HEK293 (cell line): ENCODE measurements around the gene KRTAP10-10.

Experiments
- CTCF ChIA-PET: fragments of 350-600 bp; formaldehyde crosslinking; extraction: SDS; loops from one replicate; lab custom pipeline; 2021; ENCODE audit warnings: antibody characterized with exemption; lab: Yijun Ruan, JAX
- POLR2A ChIA-PET: fragments of 300-600 bp; formaldehyde crosslinking; extraction: SDS; loops from one replicate; lab custom pipeline; 2020; ENCODE audit warnings: antibody characterized with exemption, inconsistent platforms; lab: Yijun Ruan, JAX
- H3K27ac ChIP-seq: fragments of 200-500 bp; sonication (Bioruptor generic); 2 replicates; pipeline ENCODE4 v1.5.1; 2014; ENCODE audit warnings: low read depth, low read length, control low read depth, inconsistent platforms; ENCODE audit errors: extremely low read depth
- H3K36me3 ChIP-seq, 2 experiments: fragments of 200-500 bp in 1 of 2; sonication (Bioruptor generic) in 1 of 2; 1 replicate in 1 of 2; 2 replicates in 1 of 2; pipeline ENCODE4 v1.5.1; 2014 to 2017; ENCODE audit warnings: inconsistent platforms in 2 of 2, low read length in 2 of 2; ENCODE audit not compliant: control insufficient read depth in 2 of 2, insufficient read depth in 1 of 2
- H3K4me1 ChIP-seq: fragments of 200-500 bp; sonication (Bioruptor generic); 2 replicates; pipeline ENCODE4 v1.5.1; 2014; ENCODE audit warnings: mild to moderate bottlenecking, low read length, inconsistent platforms; ENCODE audit not compliant: control insufficient read depth, insufficient read depth
- H3K4me3 ChIP-seq: 2 replicates; pipeline ENCODE4 v1.5.1; 2011; ENCODE audit warnings: low read depth, mild to moderate bottlenecking, control low read depth, low read length, moderate library complexity
- H3K9me3 ChIP-seq: fragments of 200-500 bp; sonication (Bioruptor generic); 2 replicates; pipeline ENCODE4 v1.5.1; 2014; ENCODE audit warnings: low read depth, low read length, inconsistent platforms; ENCODE audit not compliant: control insufficient read depth, insufficient read depth
- GLIS1 ChIP-seq: fragments of 450-650 bp; formaldehyde crosslinking; IDR thresholded peaks from 2 replicates; pipeline ENCODE4 v1.5.1; 2016; ENCODE audit warnings: missing biosample characterization, missing genetic modification characterization
- GLIS2 ChIP-seq: fragments of 450-650 bp; formaldehyde crosslinking; IDR thresholded peaks from 2 replicates; pipeline ENCODE4 v1.5.1; 2016; ENCODE audit warnings: missing biosample characterization, missing genetic modification characterization
- KLF9 ChIP-seq: fragments of 450-650 bp; formaldehyde crosslinking; IDR thresholded peaks from 2 replicates; pipeline ENCODE4 v1.5.1; 2016; ENCODE audit warnings: missing biosample characterization, missing genetic modification characterization, low read depth
- TRIM28 ChIP-seq: IDR thresholded peaks from 2 replicates; pipeline ENCODE4 v1.6.1; 2011; ENCODE audit warnings: low read length, control low read depth, borderline replicate concordance
- ZNF16 ChIP-seq: fragments of 450-650 bp; formaldehyde crosslinking; IDR thresholded peaks from 2 replicates; pipeline ENCODE4 v1.5.1; 2016; ENCODE audit warnings: low read depth, missing biosample characterization, missing genetic modification characterization
- ZNF169 ChIP-seq: fragments of 450-650 bp; formaldehyde crosslinking; IDR thresholded peaks from 2 replicates; pipeline ENCODE4 v1.5.1; 2016; ENCODE audit warnings: missing biosample characterization, missing genetic modification characterization
- ZNF174 ChIP-seq: fragments of 450-650 bp; formaldehyde crosslinking; IDR thresholded peaks from 2 replicates; pipeline ENCODE4 v1.5.0; 2017; ENCODE audit warnings: missing biosample characterization, mild to moderate bottlenecking, missing genetic modification characterization
- ZNF175 ChIP-seq: fragments of 450-650 bp; formaldehyde crosslinking; IDR thresholded peaks from 2 replicates; pipeline ENCODE4 v1.5.1; 2016; ENCODE audit warnings: missing biosample characterization, missing genetic modification characterization
- ZNF23 ChIP-seq: fragments of 450-650 bp; formaldehyde crosslinking; IDR thresholded peaks from 2 replicates; pipeline ENCODE4 v1.5.1; 2016; ENCODE audit warnings: missing biosample characterization, missing genetic modification characterization, borderline replicate concordance
- ZNF350 ChIP-seq: fragments of 450-650 bp; formaldehyde crosslinking; IDR thresholded peaks from 2 replicates; pipeline ENCODE4 v1.5.0; 2017; ENCODE audit warnings: missing biosample characterization, mild to moderate bottlenecking, missing genetic modification characterization
- ZNF48 ChIP-seq: fragments of 450-650 bp; formaldehyde crosslinking; IDR thresholded peaks from 2 replicates; pipeline ENCODE4 v1.5.1; 2016; ENCODE audit warnings: missing biosample characterization, missing genetic modification characterization
- ZNF707 ChIP-seq: fragments of 450-650 bp; formaldehyde crosslinking; IDR thresholded peaks from 2 replicates; pipeline ENCODE4 v1.5.1; 2016; ENCODE audit warnings: missing biosample characterization, missing genetic modification characterization
- ZNF777 ChIP-seq: fragments of 450-650 bp; formaldehyde crosslinking; IDR thresholded peaks from 2 replicates; pipeline ENCODE4 v1.5.1; 2017; ENCODE audit warnings: missing biosample characterization, missing genetic modification characterization, borderline replicate concordance
- ZSCAN16 ChIP-seq: fragments of 450-650 bp; formaldehyde crosslinking; IDR thresholded peaks from 2 replicates; pipeline ENCODE4 v1.5.1; 2016; ENCODE audit warnings: missing biosample characterization, missing genetic modification characterization
- TF ChIP-seq, protein P1 (sequence below): fragments of 450-650 bp; IDR thresholded peaks from 2 replicates; pipeline ENCODE4 v1.5.1; 2018; ENCODE audit warnings: missing biosample characterization, mild to moderate bottlenecking, missing genetic modification characterization
- TF ChIP-seq, protein P2 (sequence below): fragments of 450-650 bp; formaldehyde crosslinking; IDR thresholded peaks from 2 replicates; pipeline ENCODE4 v1.5.1; 2016; ENCODE audit warnings: missing biosample characterization, missing genetic modification characterization
- TF ChIP-seq, protein P3 (sequence below): fragments of 450-650 bp; formaldehyde crosslinking; IDR thresholded peaks from 2 replicates; pipeline ENCODE4 v1.5.1; 2016; ENCODE audit warnings: missing biosample characterization, missing genetic modification characterization
- TF ChIP-seq, protein P4 (sequence below): fragments of 450-650 bp; formaldehyde crosslinking; IDR thresholded peaks from 2 replicates; pipeline ENCODE4 v1.5.1; 2016; ENCODE audit warnings: missing biosample characterization, missing genetic modification characterization, low read depth
- TF ChIP-seq, protein P5 (sequence below): fragments of 450-650 bp; formaldehyde crosslinking; IDR thresholded peaks from 2 replicates; pipeline ENCODE4 v1.5.1; 2016; ENCODE audit warnings: missing biosample characterization, missing genetic modification characterization, borderline replicate concordance
- TF ChIP-seq, protein P6 (sequence below): fragments of 450-650 bp; formaldehyde crosslinking; IDR thresholded peaks from 2 replicates; pipeline ENCODE4 v1.5.1; 2016; ENCODE audit warnings: missing biosample characterization, missing genetic modification characterization
- TF ChIP-seq, protein P7 (sequence below): fragments of 450-650 bp; formaldehyde crosslinking; IDR thresholded peaks from 2 replicates; pipeline ENCODE4; 2016; ENCODE audit warnings: missing biosample characterization, missing genetic modification characterization

KRTAP10-10 gene

DNA sequence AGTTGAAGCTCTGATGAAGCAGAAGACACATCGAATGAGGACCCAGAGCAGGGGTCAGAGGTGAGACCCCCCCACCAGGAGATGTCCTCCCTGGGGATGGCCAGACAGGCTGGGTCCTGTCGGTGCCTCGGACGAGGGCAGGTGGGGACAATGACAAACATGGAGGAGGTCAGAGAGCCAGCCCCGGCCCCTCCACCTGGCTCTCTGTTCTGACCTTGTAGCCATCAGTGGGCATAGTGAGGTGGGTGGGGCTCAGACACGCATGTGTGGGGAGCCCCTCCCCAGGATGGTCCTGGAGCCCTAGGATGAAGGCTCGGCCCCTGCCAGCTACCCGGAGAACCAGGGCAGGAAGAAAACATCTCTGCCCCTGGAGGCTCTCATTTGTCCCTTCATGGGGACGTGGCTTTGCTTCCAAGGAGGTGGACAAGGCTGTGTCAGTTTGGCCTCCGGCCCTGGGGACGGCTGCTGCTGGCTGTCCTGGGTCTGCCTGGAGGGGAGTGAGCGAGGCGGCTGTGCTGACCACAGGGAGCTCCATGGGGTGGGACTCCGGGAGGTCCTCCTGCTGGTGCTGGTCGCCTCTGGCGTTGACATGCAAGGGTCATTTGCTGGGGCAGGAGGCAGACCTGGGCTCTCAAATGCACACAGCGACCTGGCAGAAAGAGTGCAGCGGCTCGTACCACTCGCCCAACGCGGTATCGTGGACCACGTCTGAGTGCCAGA, 47.4 kb upstream of the KRTAP10-10 start:
- POLR2A ChIA-PET, result no interaction called here
- H3K4me3 ChIP-seq, result no peak overlapping the region
- no peak overlapping the region for H3K27ac ChIP-seq
- TF ChIP-seq, protein P1, sequence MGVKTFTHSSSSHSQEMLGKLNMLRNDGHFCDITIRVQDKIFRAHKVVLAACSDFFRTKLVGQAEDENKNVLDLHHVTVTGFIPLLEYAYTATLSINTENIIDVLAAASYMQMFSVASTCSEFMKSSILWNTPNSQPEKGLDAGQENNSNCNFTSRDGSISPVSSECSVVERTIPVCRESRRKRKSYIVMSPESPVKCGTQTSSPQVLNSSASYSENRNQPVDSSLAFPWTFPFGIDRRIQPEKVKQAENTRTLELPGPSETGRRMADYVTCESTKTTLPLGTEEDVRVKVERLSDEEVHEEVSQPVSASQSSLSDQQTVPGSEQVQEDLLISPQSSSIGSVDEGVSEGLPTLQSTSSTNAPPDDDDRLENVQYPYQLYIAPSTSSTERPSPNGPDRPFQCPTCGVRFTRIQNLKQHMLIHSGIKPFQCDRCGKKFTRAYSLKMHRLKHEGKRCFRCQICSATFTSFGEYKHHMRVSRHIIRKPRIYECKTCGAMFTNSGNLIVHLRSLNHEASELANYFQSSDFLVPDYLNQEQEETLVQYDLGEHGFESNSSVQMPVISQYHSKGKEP, result no peak
- TF ChIP-seq ZNF48 (tag by site-specific recombination) (no peak), KLF9 (tag by site-specific recombination) (no peak), ZNF175 (tag by site-specific recombination) (no peak), GLIS1 (tag by site-specific recombination) (0 out of 2 replicates have a peak, but pooled peaks have one; percentile 11)
- TF ChIP-seq, protein P2, sequence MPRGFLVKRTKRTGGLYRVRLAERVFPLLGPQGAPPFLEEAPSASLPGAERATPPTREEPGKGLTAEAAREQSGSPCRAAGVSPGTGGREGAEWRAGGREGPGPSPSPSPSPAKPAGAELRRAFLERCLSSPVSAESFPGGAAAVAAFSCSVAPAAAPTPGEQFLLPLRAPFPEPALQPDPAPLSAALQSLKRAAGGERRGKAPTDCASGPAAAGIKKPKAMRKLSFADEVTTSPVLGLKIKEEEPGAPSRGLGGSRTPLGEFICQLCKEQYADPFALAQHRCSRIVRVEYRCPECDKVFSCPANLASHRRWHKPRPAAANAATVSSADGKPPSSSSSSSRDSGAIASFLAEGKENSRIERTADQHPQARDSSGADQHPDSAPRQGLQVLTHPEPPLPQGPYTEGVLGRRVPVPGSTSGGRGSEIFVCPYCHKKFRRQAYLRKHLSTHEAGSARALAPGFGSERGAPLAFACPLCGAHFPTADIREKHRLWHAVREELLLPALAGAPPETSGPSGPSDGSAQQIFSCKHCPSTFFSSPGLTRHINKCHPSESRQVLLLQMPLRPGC (tag by site-specific recombination), result no peak
- TF ChIP-seq, protein P3, sequence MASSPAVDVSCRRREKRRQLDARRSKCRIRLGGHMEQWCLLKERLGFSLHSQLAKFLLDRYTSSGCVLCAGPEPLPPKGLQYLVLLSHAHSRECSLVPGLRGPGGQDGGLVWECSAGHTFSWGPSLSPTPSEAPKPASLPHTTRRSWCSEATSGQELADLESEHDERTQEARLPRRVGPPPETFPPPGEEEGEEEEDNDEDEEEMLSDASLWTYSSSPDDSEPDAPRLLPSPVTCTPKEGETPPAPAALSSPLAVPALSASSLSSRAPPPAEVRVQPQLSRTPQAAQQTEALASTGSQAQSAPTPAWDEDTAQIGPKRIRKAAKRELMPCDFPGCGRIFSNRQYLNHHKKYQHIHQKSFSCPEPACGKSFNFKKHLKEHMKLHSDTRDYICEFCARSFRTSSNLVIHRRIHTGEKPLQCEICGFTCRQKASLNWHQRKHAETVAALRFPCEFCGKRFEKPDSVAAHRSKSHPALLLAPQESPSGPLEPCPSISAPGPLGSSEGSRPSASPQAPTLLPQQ (tag by site-specific recombination), result no peak
- TF ChIP-seq, protein P4, sequence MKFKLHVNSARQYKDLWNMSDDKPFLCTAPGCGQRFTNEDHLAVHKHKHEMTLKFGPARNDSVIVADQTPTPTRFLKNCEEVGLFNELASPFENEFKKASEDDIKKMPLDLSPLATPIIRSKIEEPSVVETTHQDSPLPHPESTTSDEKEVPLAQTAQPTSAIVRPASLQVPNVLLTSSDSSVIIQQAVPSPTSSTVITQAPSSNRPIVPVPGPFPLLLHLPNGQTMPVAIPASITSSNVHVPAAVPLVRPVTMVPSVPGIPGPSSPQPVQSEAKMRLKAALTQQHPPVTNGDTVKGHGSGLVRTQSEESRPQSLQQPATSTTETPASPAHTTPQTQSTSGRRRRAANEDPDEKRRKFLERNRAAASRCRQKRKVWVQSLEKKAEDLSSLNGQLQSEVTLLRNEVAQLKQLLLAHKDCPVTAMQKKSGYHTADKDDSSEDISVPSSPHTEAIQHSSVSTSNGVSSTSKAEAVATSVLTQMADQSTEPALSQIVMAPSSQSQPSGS (tag by site-specific recombination), result no peak
- H3K9me3 ChIP-seq, result peaks cover 2% of the 10 kb centered on the region; the same call in 1 of the 2 replicates
- H3K36me3 ChIP-seq, result no peaks in the 10 kb centered on the region
- CTCF ChIA-PET, result no interaction called here
- H3K4me1 ChIP-seq, result no peaks in the 10 kb centered on the region

DNA sequence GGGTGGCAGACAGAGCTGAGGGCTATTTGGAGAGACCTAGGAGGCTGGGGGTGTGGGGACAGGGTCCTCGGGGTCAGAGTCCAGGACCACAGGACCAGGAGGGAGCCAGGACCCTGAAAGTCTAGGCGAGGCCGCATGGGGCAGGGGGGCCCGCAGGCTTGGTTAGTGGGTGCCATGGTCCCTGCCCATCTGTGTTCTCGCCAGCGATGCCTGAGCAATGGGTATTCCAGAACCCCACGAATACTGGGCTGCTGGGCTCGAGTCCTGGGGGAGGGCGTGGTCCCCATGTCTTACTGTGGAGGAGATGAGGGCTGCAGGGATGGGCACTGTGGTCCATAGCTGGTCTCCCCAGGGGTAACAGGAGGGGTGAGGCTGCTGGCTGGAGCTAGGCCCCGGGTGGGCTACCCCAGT, 46.8 kb upstream of the KRTAP10-10 start:
- CTCF ChIA-PET, result no interaction called here
- Histone ChIP-seq H3K36me3 (no peaks in the 10 kb centered on the region), H3K27ac (no peak overlapping the region), H3K4me1 (no peaks in the 10 kb centered on the region), H3K4me3 (no peak overlapping the region), H3K9me3 (0 out of 2 replicates have a peak, but pooled peaks cover under 1% of the 10 kb centered on the region)
- POLR2A ChIA-PET, result no interaction called here
- TF ChIP-seq ZNF350, result no peak
- TF ChIP-seq, protein P5, sequence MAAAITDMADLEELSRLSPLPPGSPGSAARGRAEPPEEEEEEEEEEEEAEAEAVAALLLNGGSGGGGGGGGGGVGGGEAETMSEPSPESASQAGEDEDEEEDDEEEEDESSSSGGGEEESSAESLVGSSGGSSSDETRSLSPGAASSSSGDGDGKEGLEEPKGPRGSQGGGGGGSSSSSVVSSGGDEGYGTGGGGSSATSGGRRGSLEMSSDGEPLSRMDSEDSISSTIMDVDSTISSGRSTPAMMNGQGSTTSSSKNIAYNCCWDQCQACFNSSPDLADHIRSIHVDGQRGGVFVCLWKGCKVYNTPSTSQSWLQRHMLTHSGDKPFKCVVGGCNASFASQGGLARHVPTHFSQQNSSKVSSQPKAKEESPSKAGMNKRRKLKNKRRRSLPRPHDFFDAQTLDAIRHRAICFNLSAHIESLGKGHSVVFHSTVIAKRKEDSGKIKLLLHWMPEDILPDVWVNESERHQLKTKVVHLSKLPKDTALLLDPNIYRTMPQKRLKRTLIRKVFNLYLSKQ (tag by site-specific recombination), result no peak
- TF ChIP-seq ZNF16 (tag by site-specific recombination), result no peak
- TF ChIP-seq ZNF707 (tag by site-specific recombination), result no peak
- TF ChIP-seq, protein P6, sequence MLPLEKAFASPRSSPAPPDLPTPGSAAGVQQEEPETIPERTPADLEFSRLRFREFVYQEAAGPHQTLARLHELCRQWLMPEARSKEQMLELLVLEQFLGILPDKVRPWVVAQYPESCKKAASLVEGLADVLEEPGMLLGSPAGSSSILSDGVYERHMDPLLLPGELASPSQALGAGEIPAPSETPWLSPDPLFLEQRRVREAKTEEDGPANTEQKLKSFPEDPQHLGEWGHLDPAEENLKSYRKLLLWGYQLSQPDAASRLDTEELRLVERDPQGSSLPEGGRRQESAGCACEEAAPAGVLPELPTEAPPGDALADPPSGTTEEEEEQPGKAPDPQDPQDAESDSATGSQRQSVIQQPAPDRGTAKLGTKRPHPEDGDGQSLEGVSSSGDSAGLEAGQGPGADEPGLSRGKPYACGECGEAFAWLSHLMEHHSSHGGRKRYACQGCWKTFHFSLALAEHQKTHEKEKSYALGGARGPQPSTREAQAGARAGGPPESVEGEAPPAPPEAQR (tag by site-specific recombination), result no peak
- TF ChIP-seq ZNF777 (tag by site-specific recombination), result no peak
- TF ChIP-seq GLIS2 (tag by site-specific recombination), result no peak
- no peak for TF ChIP-seq TRIM28
- TF ChIP-seq, protein P7, sequence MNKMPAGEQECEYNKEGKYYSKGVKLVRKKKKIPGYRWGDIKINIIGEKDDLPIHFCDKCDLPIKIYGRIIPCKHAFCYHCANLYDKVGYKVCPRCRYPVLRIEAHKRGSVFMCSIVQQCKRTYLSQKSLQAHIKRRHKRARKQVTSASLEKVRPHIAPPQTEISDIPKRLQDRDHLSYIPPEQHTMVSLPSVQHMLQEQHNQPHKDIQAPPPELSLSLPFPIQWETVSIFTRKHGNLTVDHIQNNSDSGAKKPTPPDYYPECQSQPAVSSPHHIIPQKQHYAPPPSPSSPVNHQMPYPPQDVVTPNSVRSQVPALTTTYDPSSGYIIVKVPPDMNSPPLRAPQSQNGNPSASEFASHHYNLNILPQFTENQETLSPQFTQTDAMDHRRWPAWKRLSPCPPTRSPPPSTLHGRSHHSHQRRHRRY (tag by site-specific recombination), result no peak
- TF ChIP-seq ZNF174, result no peak
- TF ChIP-seq ZSCAN16, result no peak
- no peak for TF ChIP-seq ZNF23 (tag by site-specific recombination)
- no peak for TF ChIP-seq ZNF169
- TF ChIP-seq ZNF175 (tag by site-specific recombination), result no peak
